ENCODE data around the gene ERLIN1. TPM values are rescaled to one million over a fixed set of nuclear protein-coding genes. Genes with fewer than 3 reads are reported as not detected.

The ERLIN1 gene
- total RNA-seq, 2 experiments from 2014 or later = 18.4 to 18.7 TPM

- peaks cover 59% of the 10 kb centered on the region for H3K4me1 Mint-ChIP-seq (ENCODE audit: low read depth)
- H3K27me3 Mint-ChIP-seq (ENCODE audit: low read depth) = no peaks in the 10 kb centered on the region
- peaks cover 44% of the 10 kb centered on the region for H3K36me3 Mint-ChIP-seq (ENCODE audit: low read depth)
- intact Hi-C loops (cut with micrococcal nuclease) = loop anchor here (1.0 to 2.0 kb wide), 2 partner anchors 17 to 19 kb away; no protein-coding TSS in a partner anchor
- H3K27ac Mint-ChIP-seq = peak overlapping the region; percentile 46
- no peak for DNase-seq
- CTCF ChIA-PET = interaction anchor here (0.6 kb wide), 1 partner anchor 39 kb away, joined by 3 read pairs; no protein-coding TSS in a partner anchor
- peak overlapping the region; percentile 10 for H3K4me3 Mint-ChIP-seq
- peaks cover 4% of the 10 kb centered on the region for H3K9me3 Mint-ChIP-seq
These were observed 18.1 kb downstream of the ERLIN1 start for GRCh38 chr10:100167553-100168312.

DNA sequence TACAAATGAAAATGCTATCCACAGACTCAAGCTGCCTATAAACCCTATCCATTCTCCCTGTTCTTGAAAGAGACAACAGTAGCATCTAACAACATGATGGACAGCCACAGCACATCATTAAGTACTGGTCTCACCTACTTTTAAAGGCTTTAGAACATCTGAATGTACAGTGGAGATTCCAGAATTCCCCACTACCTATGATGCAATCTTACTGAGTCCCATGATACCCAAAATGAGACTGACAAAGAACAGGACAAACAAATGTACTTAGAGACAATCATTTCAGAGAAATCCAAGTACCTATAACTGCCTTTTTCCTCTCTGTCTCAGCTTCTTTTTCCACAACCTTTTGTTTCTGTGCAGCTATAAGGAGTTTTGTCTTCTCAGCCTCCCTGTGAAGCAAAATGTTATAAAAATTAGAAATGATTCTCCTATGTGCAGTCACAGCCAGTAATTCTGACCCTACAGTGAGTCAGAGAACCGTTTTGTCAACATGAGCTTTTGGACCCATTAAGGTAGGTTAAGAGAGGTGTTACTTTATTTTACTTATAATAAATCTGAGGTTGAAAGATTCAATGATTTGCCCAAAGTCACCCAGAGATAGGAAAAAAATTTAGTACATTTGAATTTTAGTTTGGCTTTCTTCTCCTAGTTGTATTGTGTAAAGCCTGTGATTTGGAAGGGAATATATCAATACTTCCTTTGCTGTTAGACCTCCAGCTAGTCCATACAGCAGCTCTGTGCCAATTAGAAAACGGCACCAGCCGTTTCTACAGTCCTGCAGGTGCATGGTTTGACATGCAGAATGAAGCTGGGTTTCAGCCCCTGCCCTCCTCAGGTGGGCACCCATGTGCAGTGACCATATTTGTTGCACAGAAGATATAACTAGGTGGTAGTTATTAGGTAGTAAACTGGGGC is 21.9 kb downstream of the ERLIN1 start:
- DNase-seq = no peak
- CTCF ChIA-PET = interaction anchor here (0.9 to 1.2 kb wide), 3 partner anchors 8 to 24 kb away, joined by 3 to 4 read pairs (median 3); no protein-coding TSS in a partner anchor
- no peaks in the 10 kb centered on the region for H3K27me3 Mint-ChIP-seq (ENCODE audit: low read depth)
- peaks cover 40% of the 10 kb centered on the region for H3K36me3 Mint-ChIP-seq (ENCODE audit: low read depth)
- H3K27ac Mint-ChIP-seq = peak overlapping the region; percentile 71
- H3K4me3 Mint-ChIP-seq = no peak overlapping the region
- no peaks in the 10 kb centered on the region for H3K9me3 Mint-ChIP-seq
- peaks cover 47% of the 10 kb centered on the region for H3K4me1 Mint-ChIP-seq (ENCODE audit: low read depth)
- intact Hi-C loops (cut with micrococcal nuclease) = no loop called here

- intact Hi-C loops (cut with micrococcal nuclease) = no loop called here
- no peak overlapping the region for H3K4me3 Mint-ChIP-seq
- DNase-seq = no peak
- H3K4me1 Mint-ChIP-seq (ENCODE audit: low read depth) = peaks cover 42% of the 10 kb centered on the region
- CTCF ChIA-PET = interaction anchor here (0.6 kb wide), 1 partner anchor 151 kb away, joined by 3 read pairs; no protein-coding TSS in a partner anchor
- no peaks in the 10 kb centered on the region for H3K9me3 Mint-ChIP-seq
- peaks cover 47% of the 10 kb centered on the region for H3K36me3 Mint-ChIP-seq (ENCODE audit: low read depth)
- no peaks in the 10 kb centered on the region for H3K27me3 Mint-ChIP-seq (ENCODE audit: low read depth)
- H3K27ac Mint-ChIP-seq = no peak overlapping the region
These were observed 23.1 kb downstream of the ERLIN1 start for GRCh38 chr10:100162696-100163095.

GRCh38 chr10:100158044-100158805 is 27.6 kb downstream of the ERLIN1 start:
- intact Hi-C loops (cut with micrococcal nuclease) = no loop called here
- H3K27me3 Mint-ChIP-seq (ENCODE audit: low read depth) = no peaks in the 10 kb centered on the region
- H3K27ac Mint-ChIP-seq = no peak overlapping the region
- CTCF ChIA-PET = no interaction called here
- no peak overlapping the region for H3K4me3 Mint-ChIP-seq
- H3K4me1 Mint-ChIP-seq (ENCODE audit: low read depth) = peaks cover 35% of the 10 kb centered on the region
- peaks cover 61% of the 10 kb centered on the region for H3K36me3 Mint-ChIP-seq (ENCODE audit: low read depth)
- no peaks in the 10 kb centered on the region for H3K9me3 Mint-ChIP-seq
- DNase-seq = no peak

DNA sequence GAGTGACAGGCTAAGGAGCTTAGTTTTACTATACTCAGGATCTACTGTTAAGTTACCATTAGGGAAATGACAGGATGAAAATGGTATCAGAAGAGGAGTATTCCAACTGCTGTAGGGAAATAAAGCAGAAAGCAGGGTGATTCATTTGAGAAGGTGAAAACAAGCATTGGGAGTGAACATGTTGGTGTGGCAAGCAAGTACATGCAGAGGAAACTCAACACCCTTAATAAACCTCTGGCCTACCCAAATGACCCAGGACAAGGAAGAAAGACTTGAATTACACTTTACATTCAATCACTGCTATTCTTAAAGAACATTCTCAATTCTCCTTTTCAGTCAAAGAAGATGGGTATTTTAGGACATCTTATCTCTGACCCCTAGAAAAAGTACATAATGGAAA is 28.7 kb downstream of the ERLIN1 start:
- CTCF ChIA-PET = interaction anchor here (0.7 kb wide), 1 partner anchor 164 kb away, joined by 4 read pairs; no protein-coding TSS in a partner anchor
- Mint-ChIP-seq H3K4me3 (no peak overlapping the region), H3K4me1 (ENCODE audit: low read depth) (peaks cover 32% of the 10 kb centered on the region), H3K27me3 (ENCODE audit: low read depth) (no peaks in the 10 kb centered on the region), H3K36me3 (ENCODE audit: low read depth) (peaks cover 59% of the 10 kb centered on the region), H3K27ac (no peak overlapping the region), H3K9me3 (no peaks in the 10 kb centered on the region)
- intact Hi-C loops (cut with micrococcal nuclease) = no loop called here
- DNase-seq = no peak

GRCh38 chr10:100155936-100156335 is 29.9 kb downstream of the ERLIN1 start:
- H3K36me3 Mint-ChIP-seq (ENCODE audit: low read depth) = peaks cover 64% of the 10 kb centered on the region
- no peaks in the 10 kb centered on the region for H3K9me3 Mint-ChIP-seq
- no peaks in the 10 kb centered on the region for H3K27me3 Mint-ChIP-seq (ENCODE audit: low read depth)
- CTCF ChIA-PET = interaction anchor here (1.1 kb wide), 1 partner anchor 8 kb away, joined by 4 read pairs; no protein-coding TSS in a partner anchor
- no peak overlapping the region for H3K4me3 Mint-ChIP-seq
- no peak for DNase-seq
- intact Hi-C loops (cut with micrococcal nuclease) = no loop called here
- H3K27ac Mint-ChIP-seq = no peak overlapping the region
- peaks cover 32% of the 10 kb centered on the region for H3K4me1 Mint-ChIP-seq (ENCODE audit: low read depth)

DNA sequence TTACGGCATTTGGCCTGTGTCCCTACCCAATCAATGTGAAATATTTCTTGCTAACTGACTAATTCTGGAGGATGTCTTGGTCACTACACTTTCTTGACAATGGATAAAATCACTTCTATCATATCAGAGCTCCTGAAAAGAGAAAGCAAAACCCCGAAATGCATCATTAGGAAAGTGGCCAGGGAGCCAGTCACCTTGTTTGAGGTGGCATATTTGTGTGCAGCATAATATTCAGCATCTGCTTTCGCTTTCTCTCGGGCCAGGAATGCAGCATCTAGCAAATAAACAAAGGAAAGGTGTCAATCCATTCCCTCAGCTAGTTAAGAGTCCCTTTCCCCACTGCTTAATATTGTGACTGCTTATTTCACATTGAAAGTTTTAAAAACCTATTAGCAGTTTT is 31.2 kb downstream of the ERLIN1 start:
- intact Hi-C loops (cut with micrococcal nuclease) = no loop called here
- H3K4me1 Mint-ChIP-seq (ENCODE audit: low read depth) = peaks cover 39% of the 10 kb centered on the region
- no peaks in the 10 kb centered on the region for H3K9me3 Mint-ChIP-seq
- CTCF ChIA-PET = no interaction called here
- no peak overlapping the region for H3K27ac Mint-ChIP-seq
- peaks cover 63% of the 10 kb centered on the region for H3K36me3 Mint-ChIP-seq (ENCODE audit: low read depth)
- no peak overlapping the region for H3K4me3 Mint-ChIP-seq
- H3K27me3 Mint-ChIP-seq (ENCODE audit: low read depth) = no peaks in the 10 kb centered on the region
- DNase-seq = no peak

DNA sequence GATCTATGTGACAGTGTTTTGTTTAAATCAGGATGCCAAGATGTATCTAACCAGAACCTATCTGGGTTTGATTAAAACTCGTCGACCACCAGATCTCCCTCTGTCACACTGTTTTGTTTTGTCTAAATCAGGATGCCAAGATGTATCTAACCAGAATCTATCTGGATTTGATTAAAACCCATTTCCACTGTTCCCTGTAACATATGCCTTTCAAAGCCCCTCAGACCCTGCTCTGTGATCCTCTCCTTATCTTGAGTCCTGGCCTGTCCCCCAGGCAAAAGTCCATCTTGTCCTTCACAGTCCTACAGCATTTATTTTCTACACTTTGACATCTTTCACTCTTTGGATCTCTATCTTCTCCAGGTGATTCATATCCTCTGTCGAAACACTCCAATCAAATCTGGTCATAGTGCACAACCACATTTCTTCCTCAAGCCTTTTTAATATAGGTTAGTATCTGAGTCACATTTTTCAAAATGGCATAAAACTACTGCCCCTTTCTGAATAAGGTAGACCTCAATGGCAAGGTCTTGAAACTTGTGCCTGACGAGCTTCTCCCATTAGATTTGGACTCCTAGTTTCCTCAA is 32.5 kb downstream of the ERLIN1 start:
- H3K36me3 Mint-ChIP-seq (ENCODE audit: low read depth) = peaks cover 54% of the 10 kb centered on the region
- no peaks in the 10 kb centered on the region for H3K9me3 Mint-ChIP-seq
- no peak overlapping the region for H3K27ac Mint-ChIP-seq
- no peak overlapping the region for H3K4me3 Mint-ChIP-seq
- no peak for DNase-seq
- CTCF ChIA-PET = interaction anchor here (0.7 kb wide), 1 partner anchor 23 kb away, joined by 3 read pairs; no protein-coding TSS in a partner anchor
- intact Hi-C loops (cut with micrococcal nuclease) = no loop called here
- no peaks in the 10 kb centered on the region for H3K27me3 Mint-ChIP-seq (ENCODE audit: low read depth)
- H3K4me1 Mint-ChIP-seq (ENCODE audit: low read depth) = peaks cover 46% of the 10 kb centered on the region

GRCh38 chr10:100151723-100152300 is 34.0 kb downstream of the ERLIN1 start:
- peaks cover 41% of the 10 kb centered on the region for H3K36me3 Mint-ChIP-seq (ENCODE audit: low read depth)
- DNase-seq = no peak
- no peak overlapping the region for H3K27ac Mint-ChIP-seq
- no peak overlapping the region for H3K4me3 Mint-ChIP-seq
- no peaks in the 10 kb centered on the region for H3K9me3 Mint-ChIP-seq
- intact Hi-C loops (cut with micrococcal nuclease) = no loop called here
- CTCF ChIA-PET = no interaction called here
- H3K27me3 Mint-ChIP-seq (ENCODE audit: low read depth) = no peaks in the 10 kb centered on the region
- H3K4me1 Mint-ChIP-seq (ENCODE audit: low read depth) = peaks cover 44% of the 10 kb centered on the region

- intact Hi-C loops (cut with micrococcal nuclease) = loop anchor here (1.0 to 5.0 kb wide), 13 partner anchors 19 to 528 kb away; partner anchors contain the start of genes BLOC1S2, CHUK, COX15 and CUTC
- H3K36me3 Mint-ChIP-seq (ENCODE audit: low read depth) = peaks cover 22% of the 10 kb centered on the region
- peak overlapping the region; percentile 80 for H3K27ac Mint-ChIP-seq
- H3K4me1 Mint-ChIP-seq (ENCODE audit: low read depth) = peaks cover 30% of the 10 kb centered on the region
- peaks cover 3% of the 10 kb centered on the region for H3K27me3 Mint-ChIP-seq (ENCODE audit: low read depth)
- H3K4me3 Mint-ChIP-seq = no peak overlapping the region
- DNase-seq = peak; percentile 81
- no peaks in the 10 kb centered on the region for H3K9me3 Mint-ChIP-seq
- CTCF ChIA-PET = interaction anchor here (0.6 to 0.7 kb wide), 3 partner anchors 25 to 489 kb away, joined by 3 to 5 read pairs (median 4); no protein-coding TSS in a partner anchor
These were observed 37.2 kb downstream of the ERLIN1 start for GRCh38 chr10:100148353-100149211.
